ENCODE measurements around the gene COMT. TPM values are rescaled to one million over a fixed set of nuclear protein-coding genes. Genes with fewer than 3 reads are reported as not detected.

Gene COMT
- total and polyA plus RNA-seq, 2 experiments from 2014 or later: 490 to 508 TPM

- Histone ChIP-seq H3K9ac (peak overlapping the region; percentile 41), H3K79me2 (ENCODE audit: insufficient read depth) (peaks cover 5% of the 10 kb centered on the region; the same call in 1 of the 2 replicates), H3F3A (ENCODE audit: insufficient read depth) (peaks cover 21% of the 10 kb centered on the region; the same call in 1 of the 2 replicates), H3K36me3 (ENCODE audit: low read depth) (peaks cover 4% of the 10 kb centered on the region; the same call in 1 of the 2 replicates), H2AFZ (peak overlapping the region; percentile 32; the same call in 1 of the 2 replicates), H4K20me1 (ENCODE audit: insufficient read depth) (no peaks in the 10 kb centered on the region), H3K4me2 (ENCODE audit: unreplicated experiment) (peak overlapping the region; percentile 55), H3K9me3 (ENCODE audit: low read depth) (no peaks in the 10 kb centered on the region), H3K27me3 (replicated peaks; ENCODE audit: insufficient read depth) (no peaks in the 10 kb centered on the region), H3K9me2 (ENCODE audit: insufficient read depth) (no peaks in the 10 kb centered on the region), H3K27ac (0 out of 2 replicates have a peak overlapping the region, but pooled peaks have one; percentile 53), H3K4me3 (peak overlapping the region; percentile 47), H3K4me1 (ENCODE audit: insufficient read depth) (peaks cover 25% of the 10 kb centered on the region)
- in situ Hi-C loops (cut with MboI): no loop called here
- TF ChIP-seq EZH2 (IDR thresholded peaks at IDR 0.05; ENCODE audit: insufficient read depth, poor library complexity, severe bottlenecking) (no peak), EZH2phosphoT487 (IDR thresholded peaks at IDR 0.05; ENCODE audit: insufficient read depth, low read depth) (no peak)
- peak; percentile 77 for DNase-seq
- 19% methylated on average over 24 to 30 of the region's 30 CpGs for WGBS, 2 experiments (ENCODE audit: low coverage in 1 of 2, low lambda C conversion rate in 2 of 2, missing lambda C conversion rate in 2 of 2)
Measured at GRCh38 chr22:19959043-19959586, 17.5 kb downstream of the COMT start.

- H3K4me2 ChIP-seq (ENCODE audit: unreplicated experiment): no peak overlapping the region
- in situ Hi-C loops (cut with MboI): no loop called here
- no peak for DNase-seq
- H3K9ac ChIP-seq: peak overlapping the region; percentile 41; the same call in 1 of the 2 replicates
- H3K4me3 ChIP-seq: peak overlapping the region; percentile 47; the same call in 1 of the 2 replicates
- H2AFZ ChIP-seq: no peak overlapping the region
- no peaks in the 10 kb centered on the region for H3K9me3 ChIP-seq (ENCODE audit: low read depth)
- H3K36me3 ChIP-seq (ENCODE audit: low read depth): peaks cover 4% of the 10 kb centered on the region; the same call in 1 of the 2 replicates
- no peaks in the 10 kb centered on the region for H3K27me3 ChIP-seq (replicated peaks; ENCODE audit: insufficient read depth)
- peaks cover 5% of the 10 kb centered on the region; the same call in 1 of the 2 replicates for H3K79me2 ChIP-seq (ENCODE audit: insufficient read depth)
- H3K4me1 ChIP-seq (ENCODE audit: insufficient read depth): peaks cover 25% of the 10 kb centered on the region
- H3F3A ChIP-seq (ENCODE audit: insufficient read depth): peaks cover 21% of the 10 kb centered on the region; the same call in 1 of the 2 replicates
- H4K20me1 ChIP-seq (ENCODE audit: insufficient read depth): no peaks in the 10 kb centered on the region
- TF ChIP-seq EZH2phosphoT487 (IDR thresholded peaks at IDR 0.05; ENCODE audit: insufficient read depth, low read depth) (no peak), EZH2 (IDR thresholded peaks at IDR 0.05; ENCODE audit: insufficient read depth, poor library complexity, severe bottlenecking) (no peak)
- H3K9me2 ChIP-seq (ENCODE audit: insufficient read depth): no peaks in the 10 kb centered on the region
- no peak overlapping the region for H3K27ac ChIP-seq
- 38 to 39% methylated on average over 10 to 12 of the region's 13 CpGs for WGBS, 2 experiments (ENCODE audit: low coverage in 1 of 2, low lambda C conversion rate in 2 of 2, missing lambda C conversion rate in 2 of 2)
Measured at GRCh38 chr22:19959587-19960490, 18.3 kb downstream of the COMT start.

DNA sequence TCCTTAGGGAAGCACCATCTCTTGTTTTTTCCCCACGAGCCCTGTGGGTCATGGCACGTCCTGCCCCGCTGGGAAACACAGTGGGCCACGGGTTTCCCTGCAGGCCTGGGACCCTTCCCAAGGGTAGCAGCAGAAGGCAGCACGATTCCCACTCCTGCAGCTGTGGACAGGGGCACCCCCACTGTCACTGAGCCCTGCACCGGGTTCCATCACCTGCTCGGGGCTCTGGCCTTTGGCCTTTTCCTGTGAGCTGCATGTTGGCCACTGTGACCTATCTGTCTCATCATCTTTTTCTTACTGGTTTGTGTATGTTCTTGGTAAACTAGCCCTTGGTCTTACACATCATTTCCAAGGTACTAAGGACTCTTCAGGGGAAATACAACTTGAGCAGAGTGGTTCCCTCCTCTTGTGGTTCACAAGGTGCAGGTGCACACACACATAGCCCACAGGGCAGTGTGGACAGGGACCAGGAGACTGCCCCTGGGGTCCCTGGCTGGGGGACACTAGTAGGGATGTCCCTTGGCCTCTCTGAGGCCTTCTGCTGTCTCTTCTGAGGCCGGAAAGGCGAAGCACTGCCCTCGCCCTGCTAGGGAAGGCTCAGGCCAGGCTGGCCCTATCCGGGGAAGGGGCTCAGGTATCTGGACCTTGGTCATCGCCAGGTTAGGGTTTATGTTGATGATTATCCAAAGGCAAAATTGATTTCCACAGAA is 19.1 kb downstream of the COMT start:
- Histone ChIP-seq H3K4me3 (no peak overlapping the region), H3K27ac (no peak overlapping the region), H3F3A (ENCODE audit: insufficient read depth) (peaks cover 21% of the 10 kb centered on the region; the same call in 1 of the 2 replicates), H3K9me3 (ENCODE audit: low read depth) (no peaks in the 10 kb centered on the region), H3K27me3 (replicated peaks; ENCODE audit: insufficient read depth) (no peaks in the 10 kb centered on the region), H4K20me1 (ENCODE audit: insufficient read depth) (no peaks in the 10 kb centered on the region), H3K36me3 (ENCODE audit: low read depth) (no peaks in the 10 kb centered on the region), H3K4me2 (ENCODE audit: unreplicated experiment) (no peak overlapping the region), H3K4me1 (ENCODE audit: insufficient read depth) (peaks cover 25% of the 10 kb centered on the region), H3K9ac (no peak overlapping the region), H2AFZ (no peak overlapping the region), H3K79me2 (ENCODE audit: insufficient read depth) (peaks cover 5% of the 10 kb centered on the region; the same call in 1 of the 2 replicates), H3K9me2 (ENCODE audit: insufficient read depth) (no peaks in the 10 kb centered on the region)
- whole genome bisulfite sequencing, 2 experiments (ENCODE audit: low coverage in 1 of 2, low lambda C conversion rate in 2 of 2, missing lambda C conversion rate in 2 of 2): 95 to 96% methylated on average over 12 of the region's 12 CpGs
- in situ Hi-C loops (cut with MboI): no loop called here
- TF ChIP-seq EZH2phosphoT487 (IDR thresholded peaks at IDR 0.05; ENCODE audit: insufficient read depth, low read depth): no peak
- TF ChIP-seq EZH2 (IDR thresholded peaks at IDR 0.05; ENCODE audit: insufficient read depth, poor library complexity, severe bottlenecking): no peak
- DNase-seq: no peak

GRCh38 chr22:19961201-19961580 is 19.6 kb downstream of the COMT start:
- no peak overlapping the region for H3K4me3 ChIP-seq
- no peak for TF ChIP-seq EZH2 (IDR thresholded peaks at IDR 0.05; ENCODE audit: insufficient read depth, poor library complexity, severe bottlenecking)
- no peak for TF ChIP-seq EZH2phosphoT487 (IDR thresholded peaks at IDR 0.05; ENCODE audit: insufficient read depth, low read depth)
- no peaks in the 10 kb centered on the region for H3K9me2 ChIP-seq (ENCODE audit: insufficient read depth)
- no peaks in the 10 kb centered on the region for H3K27me3 ChIP-seq (replicated peaks; ENCODE audit: insufficient read depth)
- H3K9me3 ChIP-seq (ENCODE audit: low read depth): no peaks in the 10 kb centered on the region
- no peak overlapping the region for H3K4me2 ChIP-seq (ENCODE audit: unreplicated experiment)
- 77 to 89% methylated on average over 8 of the region's 9 CpGs for WGBS, 2 experiments (ENCODE audit: low coverage in 1 of 2, low lambda C conversion rate in 2 of 2, missing lambda C conversion rate in 2 of 2)
- peaks cover 25% of the 10 kb centered on the region for H3K4me1 ChIP-seq (ENCODE audit: insufficient read depth)
- H3K79me2 ChIP-seq (ENCODE audit: insufficient read depth): peaks cover 5% of the 10 kb centered on the region; the same call in 1 of the 2 replicates
- H3K36me3 ChIP-seq (ENCODE audit: low read depth): no peaks in the 10 kb centered on the region
- in situ Hi-C loops (cut with MboI): no loop called here
- peaks cover 21% of the 10 kb centered on the region; the same call in 1 of the 2 replicates for H3F3A ChIP-seq (ENCODE audit: insufficient read depth)
- no peaks in the 10 kb centered on the region for H4K20me1 ChIP-seq (ENCODE audit: insufficient read depth)
- no peak for DNase-seq
- no peak overlapping the region for H2AFZ ChIP-seq
- H3K27ac ChIP-seq: no peak overlapping the region
- no peak overlapping the region for H3K9ac ChIP-seq
